IMR-90 (cell line): ENCODE measurements around the gene TBC1D10A.

Source experiments
- BHLHE40 ChIP-seq: fragments of 150-350 bp; IDR thresholded peaks from 2 replicates; pipeline ENCODE4 v1.6.1; 2016; ENCODE audit warnings: mild to moderate bottlenecking, low read depth, low read length
- CHD1 ChIP-seq: IDR thresholded peaks from 2 replicates; pipeline ENCODE4 v1.6.1; 2012; ENCODE audit warnings: low read depth, low read length, improper control_type of control experiment
- CTCF ChIP-seq: conservative IDR thresholded peaks from 2 replicates; pipeline ENCODE4 v1.5.1; 2012; ENCODE audit warnings: mild to moderate bottlenecking, low read depth, low read length, improper control_type of control experiment
- FOS ChIP-seq: fragments of 150-350 bp; IDR thresholded peaks from 2 replicates; pipeline ENCODE4 v1.6.1; 2016; ENCODE audit warnings: low read depth, low read length
- MAZ ChIP-seq: IDR thresholded peaks from 2 replicates; pipeline ENCODE4 v1.6.1; 2012; ENCODE audit warnings: low read depth, mild to moderate bottlenecking, low read length, improper control_type of control experiment, moderate library complexity, borderline replicate concordance
- NFE2L2 ChIP-seq: fragments of 150-350 bp; IDR thresholded peaks from 2 replicates; pipeline ENCODE4 v1.6.1; 2016; ENCODE audit warnings: low read depth, mild to moderate bottlenecking, low read length
- POLR2A ChIP-seq: IDR thresholded peaks from 2 replicates; pipeline ENCODE4 v1.6.1; 2012; ENCODE audit warnings: mild to moderate bottlenecking, low read depth, low read length
- RAD21 ChIP-seq: IDR thresholded peaks from 2 replicates; pipeline ENCODE4 v1.6.1; 2012; ENCODE audit warnings: low read length, improper control_type of control experiment
- USF2 ChIP-seq: fragments of 150-350 bp; IDR thresholded peaks from 2 replicates; pipeline ENCODE4 v1.6.1; 2017; ENCODE audit warnings: mild to moderate bottlenecking, antibody characterized with exemption, low read length, low read depth

GRCh38 chr22:30357650-30358215, 31.0 kb upstream of the TBC1D10A start:
- no peak for TF ChIP-seq CTCF
- TF ChIP-seq POLR2A, result no peak
- no peak for TF ChIP-seq NFE2L2
- TF ChIP-seq CHD1, result no peak
- no peak for TF ChIP-seq RAD21
- TF ChIP-seq BHLHE40, result no peak
- TF ChIP-seq FOS, result no peak
- no peak for TF ChIP-seq USF2
- no peak for TF ChIP-seq MAZ
